ENCODE results near the gene CFAP92.

GRCh38 chr3:128995737-128996136 is 1.9 kb upstream of the CFAP92 start:
- TF ChIP-seq CTCF (conservative IDR thresholded peaks at IDR 0.05 in 1 of 2, IDR thresholded peaks at IDR 0.05 in 1 of 2; ENCODE audit: extremely low read depth in 1 of 2, insufficient read depth in 1 of 2, low read depth in 1 of 2, low read length in 2 of 2): no peak
- no peak for TF ChIP-seq EZH2 (IDR thresholded peaks at IDR 0.05; ENCODE audit: borderline replicate concordance, low read length)

Data from mammary epithelial cell (primary cell).